Fibroblast of mammary gland (primary cell): Measurements from ENCODE around the gene RUSC2.
"Not testable (repeated sequence)": the region's sequence is repeated elsewhere in the genome, so short reads cannot be mapped to it uniquely, and the experiment has no call there.

Source experiments
- DNase-seq: peaks from one replicate; pipeline ENCODE4 v3.0.0-alpha.2; 2010; ENCODE audit warnings: low read depth
- H3K4me3 ChIP-seq: 2 replicates; pipeline ENCODE4 v1.5.1; 2011; ENCODE audit warnings: low read depth, mild to moderate bottlenecking, low read length, moderate library complexity; ENCODE audit not compliant: control insufficient read depth
- CTCF ChIP-seq: conservative IDR thresholded peaks from 2 replicates; pipeline ENCODE4 v1.5.1; 2011; ENCODE audit warnings: low read depth, low read length, inconsistent platforms; ENCODE audit not compliant: control insufficient read depth, insufficient read depth

RUSC2 gene

GRCh38 chr9:35484406-35484805, 5.5 kb upstream of the RUSC2 start:
- no peak for DNase-seq
- no peak overlapping the region for H3K4me3 ChIP-seq
- TF ChIP-seq CTCF, result no peak

GRCh38 chr9:35487081-35487480, 2.8 kb upstream of the RUSC2 start:
- no peak overlapping the region for H3K4me3 ChIP-seq
- TF ChIP-seq CTCF, result no peak
- DNase-seq, result no peak

GRCh38 chr9:35488021-35488420, 1.9 kb upstream of the RUSC2 start:
- H3K4me3 ChIP-seq, result no peak overlapping the region
- no peak for TF ChIP-seq CTCF
- DNase-seq, result peak; percentile 79

GRCh38 chr9:35488566-35489312, 1.2 kb upstream of the RUSC2 start:
- H3K4me3 ChIP-seq, result peak overlapping the region; percentile 71
- DNase-seq, result no peak
- TF ChIP-seq CTCF, result no peak

- H3K4me3 ChIP-seq, result peak overlapping the region; percentile 71
- no peak for TF ChIP-seq CTCF
- DNase-seq, result no peak
Measured at GRCh38 chr9:35490155-35490909, 421 bp downstream of the RUSC2 start.

- TF ChIP-seq CTCF, result no peak
- peak overlapping the region; percentile 71 for H3K4me3 ChIP-seq
- DNase-seq, result peak; percentile 41
Measured at GRCh38 chr9:35490910-35491465, 1.1 kb downstream of the RUSC2 start.

- not testable (repeated sequence) for DNase-seq, H3K4me3 ChIP-seq
Measured at GRCh38 chr9:35493119-35493518, 3.2 kb downstream of the RUSC2 start.
